Measurements from ENCODE around the gene TOP2A.

The TOP2A gene

DNA sequence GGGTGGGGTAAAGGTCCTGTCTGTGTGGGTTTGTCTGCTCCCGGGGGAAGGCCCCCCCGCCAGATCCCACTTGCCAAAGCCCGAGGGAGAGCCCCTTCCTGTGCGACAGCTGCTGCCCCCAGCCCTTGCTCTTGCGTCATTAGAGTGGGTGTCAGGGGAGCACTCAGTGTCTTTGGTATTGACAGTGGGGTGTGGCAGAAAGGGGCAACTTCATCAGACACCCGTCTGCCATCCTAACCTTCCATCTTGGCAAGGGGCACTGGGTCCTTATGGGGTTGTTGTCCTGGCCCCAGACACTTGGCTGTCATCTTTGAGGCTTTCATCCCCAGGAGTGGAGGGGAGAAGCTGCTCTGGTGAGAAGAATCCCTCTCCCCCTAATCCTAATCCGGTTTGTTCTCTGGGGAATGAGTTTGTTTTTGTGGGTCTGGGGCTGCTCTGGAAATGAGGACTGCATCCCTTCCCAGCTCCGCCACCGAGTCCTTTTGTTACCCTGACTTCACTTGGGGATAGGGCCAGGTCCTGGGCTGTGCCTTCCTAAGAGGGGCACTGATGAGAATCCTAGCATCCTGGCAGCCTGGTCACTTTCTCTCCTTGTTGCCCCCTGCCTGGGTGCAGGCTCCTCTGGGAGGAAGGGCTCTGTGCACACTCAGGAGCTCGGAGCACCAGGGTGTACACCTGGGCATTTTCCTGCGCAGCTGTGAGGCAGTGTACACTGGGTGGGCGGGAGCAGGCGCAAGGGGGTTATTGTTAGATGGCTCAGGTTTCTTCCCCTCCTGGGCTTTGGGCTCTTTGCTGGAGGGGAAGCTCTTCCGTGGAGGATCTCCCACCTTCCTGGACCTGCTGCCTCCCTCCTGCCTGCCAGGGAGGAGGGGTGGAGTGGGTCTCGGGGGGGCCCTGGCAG is 74.2 kb downstream of the TOP2A start:
- H2AFZ ChIP-seq (ENCODE audit: low read depth, low read length): no peak overlapping the region
- H3K36me3 ChIP-seq (ENCODE audit: insufficient read depth, low read length): no peaks in the 10 kb centered on the region
- H3K4me3 ChIP-seq (ENCODE audit: low read length): no peak overlapping the region
- peaks cover 59% of the 10 kb centered on the region for H3K4me1 ChIP-seq (ENCODE audit: insufficient read depth, low read length)
- no peaks in the 10 kb centered on the region for H3K27me3 ChIP-seq (ENCODE audit: insufficient read depth, low read length)
- H3K9me3 ChIP-seq (ENCODE audit: low read length): no peaks in the 10 kb centered on the region

DNA sequence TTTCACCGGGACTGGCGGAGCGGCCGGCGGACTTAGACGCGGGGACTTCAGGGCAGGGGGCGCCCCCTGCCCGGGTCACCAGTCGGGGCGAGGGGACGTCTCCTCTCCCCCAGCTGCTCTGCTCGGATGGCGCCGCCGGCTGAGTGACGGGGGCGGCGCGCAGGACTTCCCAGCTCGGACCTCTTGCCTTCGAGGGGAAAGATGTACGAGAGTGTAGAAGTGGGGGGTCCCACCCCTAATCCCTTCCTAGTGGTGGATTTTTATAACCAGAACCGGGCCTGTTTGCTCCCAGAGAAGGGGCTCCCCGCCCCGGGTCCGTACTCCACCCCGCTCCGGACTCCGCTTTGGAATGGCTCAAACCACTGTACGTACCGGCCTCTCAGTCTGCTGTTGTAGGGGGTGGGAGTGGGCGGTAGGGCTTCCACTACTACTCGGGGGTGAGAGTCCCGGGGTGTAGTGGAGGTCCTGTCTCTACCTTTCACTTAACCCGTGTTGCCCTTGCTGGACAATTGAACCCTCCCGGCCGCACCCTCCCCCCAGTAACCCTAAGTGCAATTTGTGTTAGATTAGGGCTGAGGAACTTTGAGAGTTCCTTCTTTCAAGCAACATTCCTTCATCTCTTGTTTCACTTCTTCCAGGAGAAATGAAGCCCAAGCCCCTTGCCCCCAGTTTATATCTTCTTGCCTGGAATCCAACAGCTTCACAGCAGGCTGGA is 75.0 kb downstream of the TOP2A start:
- Histone ChIP-seq H3K27me3 (ENCODE audit: insufficient read depth, low read length) (no peaks in the 10 kb centered on the region), H3K9me3 (ENCODE audit: low read length) (no peaks in the 10 kb centered on the region), H3K36me3 (ENCODE audit: insufficient read depth, low read length) (no peaks in the 10 kb centered on the region), H3K4me1 (ENCODE audit: insufficient read depth, low read length) (peaks cover 51% of the 10 kb centered on the region), H3K4me3 (ENCODE audit: low read length) (peak overlapping the region; percentile 59), H2AFZ (ENCODE audit: low read depth, low read length) (no peak overlapping the region)

- Histone ChIP-seq H2AFZ (ENCODE audit: low read depth, low read length) (peak overlapping the region; percentile 41), H3K4me3 (ENCODE audit: low read length) (peak overlapping the region; percentile 59), H3K9me3 (ENCODE audit: low read length) (no peaks in the 10 kb centered on the region), H3K27me3 (ENCODE audit: insufficient read depth, low read length) (no peaks in the 10 kb centered on the region), H3K36me3 (ENCODE audit: insufficient read depth, low read length) (no peaks in the 10 kb centered on the region), H3K4me1 (ENCODE audit: insufficient read depth, low read length) (peaks cover 45% of the 10 kb centered on the region)
Measured at GRCh38 chr17:40341808-40342503, 75.7 kb downstream of the TOP2A start.

DNA sequence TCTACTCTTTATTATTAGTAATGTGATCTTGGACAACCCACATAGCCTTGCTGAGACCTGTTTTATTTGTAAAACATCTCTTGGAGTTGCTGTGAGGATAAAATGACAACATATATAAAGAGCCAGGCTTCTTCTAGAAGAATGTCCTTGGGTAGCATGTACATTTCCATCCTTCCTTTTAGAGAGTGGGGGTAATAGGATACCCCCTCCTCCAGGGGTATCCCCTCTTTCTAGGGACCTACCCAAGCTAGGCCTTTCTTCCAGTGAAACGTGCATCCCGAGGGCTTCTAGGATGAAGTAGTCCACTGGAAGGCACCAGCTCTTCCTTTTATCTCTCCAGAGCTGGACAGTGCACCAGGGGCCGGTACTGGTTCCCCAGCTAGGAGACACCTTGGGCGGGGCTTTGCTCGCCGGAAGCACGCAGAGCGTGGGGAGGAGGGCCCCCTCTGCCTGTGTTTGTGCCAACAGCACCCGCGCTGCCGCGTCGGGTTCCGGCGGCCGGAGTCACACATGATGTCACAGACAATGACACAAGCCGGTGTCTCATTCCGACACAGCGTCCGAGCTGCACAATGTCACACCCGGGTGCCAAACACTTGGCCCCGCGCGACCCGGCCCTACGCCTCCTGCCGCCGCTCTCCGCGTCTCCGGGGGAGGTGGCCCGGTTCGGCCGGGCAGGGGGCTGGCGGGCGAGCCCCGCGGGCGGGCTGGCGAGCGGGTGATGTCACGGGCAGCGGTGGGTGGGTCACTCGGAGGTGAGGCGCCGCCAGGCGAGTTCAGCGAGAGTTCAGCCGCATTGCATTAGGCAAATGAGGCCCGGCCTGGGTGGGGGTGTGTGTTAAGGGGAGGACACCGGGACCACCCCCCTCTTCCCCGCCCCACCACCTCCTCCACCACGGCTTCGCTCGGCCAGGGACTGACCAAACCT is 76.6 kb downstream of the TOP2A start:
- peak overlapping the region; percentile 59 for H3K4me3 ChIP-seq (ENCODE audit: low read length)
- no peaks in the 10 kb centered on the region for H3K36me3 ChIP-seq (ENCODE audit: insufficient read depth, low read length)
- H3K4me1 ChIP-seq (ENCODE audit: insufficient read depth, low read length): peaks cover 36% of the 10 kb centered on the region
- no peaks in the 10 kb centered on the region for H3K9me3 ChIP-seq (ENCODE audit: low read length)
- H2AFZ ChIP-seq (ENCODE audit: low read depth, low read length): peak overlapping the region; percentile 41
- no peaks in the 10 kb centered on the region for H3K27me3 ChIP-seq (ENCODE audit: insufficient read depth, low read length)

DNA sequence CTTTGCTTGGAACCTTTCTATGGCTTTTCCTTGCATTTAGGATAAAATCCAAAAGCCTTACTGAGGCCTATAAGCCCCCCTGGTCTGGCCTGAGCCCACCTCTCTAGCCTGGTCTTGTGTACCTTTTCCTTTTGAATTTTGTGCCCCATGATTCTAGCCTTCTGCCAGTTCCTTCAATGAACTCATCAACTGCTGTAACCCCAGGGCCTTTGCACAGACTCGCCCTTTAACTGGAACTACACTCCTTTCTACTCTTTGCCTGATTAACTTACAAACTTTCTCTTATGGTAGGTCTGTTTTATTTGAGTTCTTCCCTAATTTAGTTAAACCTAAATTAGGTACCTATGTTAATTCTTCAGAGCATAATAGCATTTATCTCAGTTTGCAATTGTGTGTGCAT is 77.4 kb downstream of the TOP2A start:
- Histone ChIP-seq H3K4me1 (ENCODE audit: insufficient read depth, low read length) (peaks cover 28% of the 10 kb centered on the region), H3K27me3 (ENCODE audit: insufficient read depth, low read length) (no peaks in the 10 kb centered on the region), H3K9me3 (ENCODE audit: low read length) (no peaks in the 10 kb centered on the region), H3K36me3 (ENCODE audit: insufficient read depth, low read length) (no peaks in the 10 kb centered on the region), H3K4me3 (ENCODE audit: low read length) (peak overlapping the region; percentile 59), H2AFZ (ENCODE audit: low read depth, low read length) (no peak overlapping the region)

DNA sequence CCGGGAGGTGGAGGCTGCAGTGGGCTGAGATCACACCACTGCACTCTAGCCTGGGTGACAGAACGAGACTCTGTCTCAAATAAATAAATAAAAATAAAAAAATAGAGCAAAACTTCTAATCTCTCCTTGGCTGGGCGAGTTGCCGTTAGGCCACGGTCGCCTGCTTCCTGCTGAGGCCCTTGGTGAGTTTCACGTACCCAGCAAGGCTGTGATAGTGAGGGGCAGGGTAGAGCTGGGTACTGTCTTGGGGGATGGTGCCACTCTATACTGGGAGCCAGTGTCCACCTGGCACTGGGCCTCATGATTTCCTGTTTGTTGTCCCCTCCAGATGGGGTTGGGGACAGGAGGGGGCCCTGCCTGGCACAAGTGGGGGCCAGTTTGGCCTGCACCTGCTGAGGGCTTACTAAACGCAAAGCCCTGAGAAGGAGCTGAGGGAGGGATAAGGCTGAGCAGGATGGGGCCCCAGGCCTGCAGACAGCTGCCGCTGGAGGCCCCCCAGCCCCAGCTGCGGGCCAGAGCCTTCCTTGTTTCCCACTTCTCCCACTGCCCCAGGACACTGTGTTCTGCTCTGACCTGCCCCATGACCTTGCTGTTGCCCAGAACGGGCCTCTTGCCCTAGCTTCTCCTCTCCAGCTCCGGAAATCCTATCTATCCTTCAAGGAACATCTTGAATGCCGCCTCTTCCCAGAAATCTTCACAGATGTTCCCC is 78.6 kb downstream of the TOP2A start:
- H3K36me3 ChIP-seq (ENCODE audit: insufficient read depth, low read length): no peaks in the 10 kb centered on the region
- H2AFZ ChIP-seq (ENCODE audit: low read depth, low read length): no peak overlapping the region
- H3K9me3 ChIP-seq (ENCODE audit: low read length): no peaks in the 10 kb centered on the region
- no peak overlapping the region for H3K4me3 ChIP-seq (ENCODE audit: low read length)
- no peaks in the 10 kb centered on the region for H3K27me3 ChIP-seq (ENCODE audit: insufficient read depth, low read length)
- peaks cover 20% of the 10 kb centered on the region for H3K4me1 ChIP-seq (ENCODE audit: insufficient read depth, low read length)
